SK-N-DZ (cell line): ENCODE results near the gene CMIP.

Experiments used
- DNase-seq: peaks from one replicate; pipeline ENCODE4 v3.0.0-alpha.2; 2015; ENCODE audit warnings: low spot score

Gene CMIP

GRCh38 chr16:81618661-81619060 lies 174.1 kb downstream of the CMIP start:
- DNase-seq = no peak

GRCh38 chr16:81620029-81620428 lies 175.4 kb downstream of the CMIP start:
- DNase-seq = no peak

GRCh38 chr16:81620796-81621195 lies 176.2 kb downstream of the CMIP start:
- DNase-seq = no peak

DNA sequence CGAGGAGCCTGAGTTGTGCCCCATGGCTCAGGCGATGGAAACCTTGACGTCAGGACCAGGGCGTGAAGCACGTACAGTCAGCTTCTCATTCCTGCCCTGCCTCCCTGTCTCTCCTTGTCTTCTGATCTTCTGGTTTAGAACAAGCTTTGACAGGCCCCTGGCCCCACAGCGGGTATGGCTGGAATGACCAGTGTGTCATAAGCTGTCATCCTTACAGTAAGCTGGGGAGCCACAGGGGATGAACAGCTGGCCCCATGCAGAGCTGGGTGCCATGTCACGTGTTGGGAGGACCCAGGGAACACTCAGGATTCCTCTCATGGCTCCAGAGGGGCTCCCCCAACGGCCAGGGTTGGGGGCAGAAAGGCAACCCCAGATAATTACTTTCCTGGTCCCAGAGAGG lies 176.9 kb downstream of the CMIP start:
- DNase-seq = no peak

GRCh38 chr16:81623365-81624102 lies 178.9 kb downstream of the CMIP start:
- peak; percentile 40 for DNase-seq

DNA sequence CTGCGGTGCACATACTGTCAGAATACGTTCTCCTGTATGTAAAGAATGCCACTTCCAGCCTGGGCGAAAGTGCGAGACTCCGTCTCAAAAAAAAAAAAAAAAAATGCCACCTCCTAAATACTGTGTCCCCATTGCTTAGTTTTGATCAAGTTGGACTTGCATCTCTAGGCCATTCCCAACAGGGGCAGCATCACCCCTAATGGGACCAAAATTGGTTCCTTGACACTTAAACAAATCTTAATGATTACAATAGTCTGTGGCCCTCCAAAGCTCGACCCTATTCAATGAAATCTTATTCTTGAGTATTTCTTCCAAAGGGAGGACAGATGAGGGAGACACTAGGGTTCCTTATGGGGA lies 179.8 kb downstream of the CMIP start:
- no peak for DNase-seq

- DNase-seq = no peak
Observed at GRCh38 chr16:81624760-81625543, 180.3 kb downstream of the CMIP start.

- no peak for DNase-seq
Observed at GRCh38 chr16:81625544-81626153, 181.0 kb downstream of the CMIP start.

- no peak for DNase-seq
Observed at GRCh38 chr16:81626181-81626674, 181.6 kb downstream of the CMIP start.

DNA sequence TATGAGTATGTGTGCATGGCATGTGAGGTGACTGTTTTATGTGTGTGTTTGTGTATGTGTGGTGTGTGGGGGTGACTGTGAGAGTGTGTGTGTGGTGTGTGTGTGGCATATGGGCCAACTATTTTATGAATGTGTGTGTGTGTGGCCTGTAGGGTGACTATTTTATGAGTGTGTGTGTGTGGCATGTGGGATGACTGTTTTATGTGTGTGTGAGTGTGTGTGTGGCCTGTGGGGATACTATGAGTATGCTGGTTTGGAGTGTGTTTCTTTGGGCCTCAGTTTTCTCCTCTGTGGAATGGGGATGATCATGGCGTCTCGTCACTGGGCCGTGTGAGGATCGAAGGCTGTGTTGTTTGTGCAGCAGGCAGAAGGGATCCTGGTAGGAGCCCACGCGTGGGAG lies 182.4 kb downstream of the CMIP start:
- no peak for DNase-seq

- no peak for DNase-seq
Observed at GRCh38 chr16:81627729-81628244, 183.2 kb downstream of the CMIP start.

DNA sequence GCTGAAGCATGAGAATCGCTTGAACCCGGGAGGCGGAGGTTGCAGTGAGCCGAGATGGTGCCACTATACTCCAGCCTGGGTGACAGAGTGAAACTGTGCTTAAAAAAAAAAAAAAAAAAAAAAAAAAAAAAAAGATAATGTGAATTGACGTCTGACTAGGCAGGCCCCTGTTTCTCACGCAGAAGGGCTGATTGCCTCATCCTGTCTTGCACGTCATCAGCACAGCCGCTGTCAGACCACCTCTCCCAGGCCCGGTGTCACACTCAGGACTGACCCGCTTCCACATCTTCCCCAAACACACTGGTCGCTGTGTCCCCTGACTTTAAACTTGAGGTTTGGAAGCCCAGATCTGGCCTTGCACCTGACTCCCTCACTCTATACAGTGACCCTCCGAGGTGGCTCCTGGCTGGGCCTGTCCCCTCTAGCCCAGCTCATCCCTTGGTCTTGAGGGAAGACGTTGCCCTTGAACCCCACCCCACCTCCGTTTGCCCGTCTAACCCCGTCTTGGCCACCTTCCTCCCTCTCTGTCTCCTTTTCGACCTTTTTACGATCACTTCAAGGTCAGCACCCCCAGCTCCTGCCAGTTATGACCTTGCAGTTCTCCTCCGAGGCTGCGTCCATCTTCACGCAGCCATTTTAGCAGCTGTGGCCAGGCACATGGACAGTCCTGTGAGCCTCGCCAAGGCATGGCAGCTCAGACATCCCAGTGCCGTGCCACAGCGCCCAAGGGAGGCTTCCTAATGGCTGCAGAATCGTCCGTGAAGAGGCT lies 184.6 kb downstream of the CMIP start:
- DNase-seq = no peak

GRCh38 chr16:81629896-81630634 lies 185.5 kb downstream of the CMIP start:
- DNase-seq = no peak

DNA sequence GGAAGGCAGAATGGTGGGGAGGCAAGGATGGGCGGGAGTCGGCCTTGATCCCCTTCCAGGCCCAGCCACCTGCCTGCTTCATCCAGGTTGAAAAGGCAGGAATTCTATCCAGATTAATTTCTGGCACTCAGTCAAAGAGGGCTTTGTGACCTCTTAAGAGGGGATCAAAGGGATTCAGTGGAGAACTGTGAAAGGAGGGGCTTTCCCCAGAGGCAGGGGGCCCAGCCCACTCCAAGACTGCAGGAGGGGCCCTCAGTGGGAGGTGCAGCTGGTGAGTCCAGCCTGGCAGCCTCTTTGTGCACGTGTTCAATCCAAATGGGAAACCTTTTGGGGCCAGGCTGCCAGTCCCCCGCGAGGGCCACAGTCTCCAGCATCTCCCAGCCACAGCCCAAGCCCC lies 186.0 kb downstream of the CMIP start:
- DNase-seq = no peak

DNA sequence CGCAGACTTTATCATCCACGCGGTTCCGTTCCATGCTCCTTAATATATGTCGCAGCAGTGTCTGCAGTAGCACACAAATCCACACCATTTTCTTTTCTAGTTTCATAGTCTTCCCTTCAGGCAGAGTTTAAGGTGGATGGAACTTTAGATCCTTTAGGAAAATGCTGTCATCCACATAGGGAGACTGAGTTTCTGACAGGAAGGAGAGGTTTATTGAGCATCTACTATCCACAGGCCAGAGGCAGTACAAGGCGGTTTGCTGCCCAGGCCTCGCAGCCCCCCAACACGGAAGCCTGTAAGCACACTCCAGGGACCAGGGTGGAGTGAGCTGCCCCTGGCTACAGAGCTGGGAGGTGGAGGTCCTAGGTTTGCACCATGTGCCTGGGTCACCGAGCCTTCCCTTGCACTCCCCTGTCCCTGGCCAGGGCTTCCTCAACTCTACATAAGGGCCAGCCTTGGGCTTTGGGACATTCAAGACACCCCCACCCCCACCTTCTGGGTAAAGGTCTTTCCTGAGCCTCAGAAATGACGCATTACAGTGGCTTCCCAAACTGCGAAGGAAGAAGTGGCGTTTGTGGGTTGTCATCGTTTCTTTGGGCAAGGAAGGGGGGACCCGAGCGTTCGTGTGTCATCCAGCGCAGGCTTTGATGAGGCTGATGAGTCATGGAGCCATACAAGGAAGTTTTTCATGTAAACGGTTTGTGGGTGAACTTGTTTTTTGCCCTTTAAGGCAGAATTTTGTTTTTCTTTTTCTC lies 188.0 kb downstream of the CMIP start:
- DNase-seq = no peak

GRCh38 chr16:81633147-81633619 lies 188.6 kb downstream of the CMIP start:
- DNase-seq = no peak

- no peak for DNase-seq
Observed at GRCh38 chr16:81633680-81634379, 189.2 kb downstream of the CMIP start.

DNA sequence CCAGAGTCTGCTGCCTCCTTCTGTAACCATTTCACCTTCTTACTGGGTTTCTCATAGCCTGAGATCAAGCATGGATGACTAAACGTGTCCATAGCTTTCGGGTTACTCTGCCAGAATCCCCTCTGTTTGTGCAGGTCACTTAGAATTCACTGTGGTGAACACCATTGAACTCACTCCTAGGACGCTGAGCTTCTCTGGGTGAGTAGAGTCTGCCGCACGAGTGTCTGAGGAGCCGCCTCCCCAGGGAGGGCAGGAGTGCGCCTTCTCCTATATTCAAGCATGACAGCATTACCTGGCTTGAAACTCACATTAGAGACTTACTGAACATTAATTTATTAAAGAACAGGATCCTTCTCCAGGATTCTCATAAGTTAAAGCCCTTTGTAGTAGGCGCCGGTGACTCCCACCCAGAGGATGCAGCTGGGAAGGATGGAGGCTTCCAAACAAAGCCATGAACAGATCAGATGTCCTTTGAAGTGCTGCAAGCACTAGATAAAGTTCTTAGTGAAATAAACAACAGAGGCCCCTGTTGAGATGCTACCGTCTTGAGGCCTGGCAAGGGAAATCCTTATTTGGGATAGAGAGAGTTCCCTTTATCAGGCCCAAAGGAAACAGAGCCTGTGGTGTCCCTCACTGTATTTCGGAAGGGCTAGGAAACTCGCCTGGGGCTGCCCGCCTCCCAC lies 189.9 kb downstream of the CMIP start:
- DNase-seq = no peak
